ENCODE measurements around the gene C6orf52.

DNA sequence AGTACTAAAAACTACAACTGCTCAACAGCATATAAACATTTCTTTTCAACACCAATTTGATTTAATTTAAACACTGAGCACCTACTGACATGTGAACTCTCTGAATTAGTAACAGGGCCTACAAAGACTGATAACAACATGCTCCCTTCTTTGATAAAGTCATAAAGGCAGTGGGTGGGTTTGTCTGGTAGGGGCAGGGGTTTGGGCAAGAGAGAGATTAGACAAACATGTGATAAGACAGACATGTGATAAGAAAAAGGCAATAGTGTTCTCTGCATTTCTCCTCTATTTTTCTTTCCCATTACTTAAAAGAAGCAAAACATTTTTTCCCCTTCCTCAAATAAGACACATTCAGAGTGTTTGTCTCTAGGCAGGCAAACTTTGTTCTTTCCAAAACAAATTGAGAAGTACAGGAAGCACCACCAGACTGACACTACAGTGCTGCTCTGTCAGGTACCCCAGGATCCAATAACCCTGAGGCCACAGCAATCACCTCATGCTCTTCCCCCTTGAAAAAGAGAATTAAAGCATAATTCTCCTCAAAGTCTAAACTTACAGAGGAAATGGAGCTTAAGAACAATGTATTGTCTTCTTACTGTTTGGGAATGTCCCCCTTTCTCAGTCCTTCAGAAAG lies 11.9 kb downstream of the C6orf52 start:
- TF ChIP-seq ZNF565 (CRISPR knock-in tag; conservative IDR thresholded peaks at IDR 0.05; ENCODE audit: low read depth) (no peak), BACH2 (CRISPR knock-in tag; IDR thresholded peaks at IDR 0.05; ENCODE audit: borderline replicate concordance) (no peak), SNAI2 (CRISPR knock-in tag; IDR thresholded peaks at IDR 0.05) (no peak)
- TF ChIP-seq, protein P1, sequence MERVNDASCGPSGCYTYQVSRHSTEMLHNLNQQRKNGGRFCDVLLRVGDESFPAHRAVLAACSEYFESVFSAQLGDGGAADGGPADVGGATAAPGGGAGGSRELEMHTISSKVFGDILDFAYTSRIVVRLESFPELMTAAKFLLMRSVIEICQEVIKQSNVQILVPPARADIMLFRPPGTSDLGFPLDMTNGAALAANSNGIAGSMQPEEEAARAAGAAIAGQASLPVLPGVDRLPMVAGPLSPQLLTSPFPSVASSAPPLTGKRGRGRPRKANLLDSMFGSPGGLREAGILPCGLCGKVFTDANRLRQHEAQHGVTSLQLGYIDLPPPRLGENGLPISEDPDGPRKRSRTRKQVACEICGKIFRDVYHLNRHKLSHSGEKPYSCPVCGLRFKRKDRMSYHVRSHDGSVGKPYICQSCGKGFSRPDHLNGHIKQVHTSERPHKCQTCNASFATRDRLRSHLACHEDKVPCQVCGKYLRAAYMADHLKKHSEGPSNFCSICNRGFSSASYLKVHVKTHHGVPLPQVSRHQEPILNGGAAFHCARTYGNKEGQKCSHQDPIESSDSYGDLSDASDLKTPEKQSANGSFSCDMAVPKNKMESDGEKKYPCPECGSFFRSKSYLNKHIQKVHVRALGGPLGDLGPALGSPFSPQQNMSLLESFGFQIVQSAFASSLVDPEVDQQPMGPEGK (CRISPR knock-in tag; IDR thresholded peaks at IDR 0.05; ENCODE audit: borderline replicate concordance), result no peak
